HG03095 (cell line): ENCODE results near the gene TBC1D19.
A peak's percentile ranks its signal among the peaks of the same experiment; 100 is the strongest.
"Not testable (repeated sequence)": the region's sequence is repeated elsewhere in the genome, so short reads cannot be mapped to it uniquely, and the experiment has no call there.

ENCODE experiments used
- ATAC-seq: cut with Tn5 transposase; IDR thresholded peaks from one replicate; pipeline ENCODE4 v1.9.1; 2021; ENCODE audit warnings: moderate library complexity; ENCODE audit not compliant: unreplicated experiment

Gene TBC1D19

DNA sequence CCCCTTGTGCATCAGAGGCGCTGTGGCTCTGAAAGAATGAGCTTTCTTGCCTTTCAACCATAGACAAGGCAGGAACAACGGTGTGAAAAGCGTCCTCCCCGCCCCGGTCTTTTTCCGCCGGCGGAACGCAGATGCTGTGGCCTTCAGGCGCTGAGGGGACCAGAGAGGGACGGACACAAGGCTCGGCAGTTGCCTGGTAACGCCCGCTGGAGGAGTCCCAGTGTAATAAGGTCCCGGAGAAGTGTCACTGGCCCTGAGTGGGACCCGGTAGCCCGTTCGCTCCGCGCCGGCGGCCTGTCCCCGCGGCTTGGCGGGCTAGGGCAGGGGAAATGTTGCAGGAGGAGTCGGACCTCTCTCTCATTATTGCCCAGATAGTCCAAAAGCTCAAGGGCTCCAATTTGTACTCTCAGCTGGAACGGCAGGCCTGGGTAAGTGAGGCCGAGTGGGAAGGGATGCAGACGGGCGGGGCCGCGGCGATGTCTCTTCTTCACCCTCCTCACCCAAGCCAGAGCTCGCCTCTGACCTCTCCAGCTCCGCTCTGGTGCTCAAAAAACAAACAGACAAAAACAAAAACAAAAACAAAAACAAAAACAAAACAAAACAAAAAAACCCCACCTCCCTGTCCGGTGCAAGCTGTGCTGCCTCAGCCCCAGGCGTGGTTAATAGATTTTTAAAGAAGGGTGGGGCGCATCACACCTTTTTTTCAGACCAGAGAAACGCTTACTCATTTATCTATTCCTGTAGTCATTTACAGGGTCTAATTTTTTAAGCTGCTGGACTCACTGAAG lies at the start of gene TBC1D19:
Gene TBC1D19 (plus strand): TSS at position 220 of the 788 bp plus-strand sequence. CDS start 110 bp downstream, at position 330.
- peak; percentile 99 for ATAC-seq

- ATAC-seq, result no peak
These were observed 40.9 kb upstream of the TBC1D19 start for GRCh38 chr4:26542991-26543390.

DNA sequence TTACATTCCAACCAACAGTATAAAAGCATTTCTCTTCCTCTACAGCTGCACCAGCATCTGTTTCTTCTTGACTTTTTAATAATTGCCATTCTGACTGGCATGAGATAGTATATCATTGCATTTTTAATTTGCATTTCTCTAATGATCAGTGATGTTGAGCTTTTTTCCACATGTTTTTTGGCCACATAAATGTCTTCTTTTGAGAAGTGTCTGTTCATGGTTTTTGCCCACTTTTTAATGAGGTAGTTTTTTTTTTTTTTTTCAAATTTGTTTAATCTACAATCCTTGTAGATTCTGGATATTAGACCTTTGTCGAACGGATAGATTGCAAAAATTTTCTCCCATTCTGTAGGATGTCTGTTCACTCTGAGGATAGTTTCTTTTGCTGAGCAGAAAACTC lies 39.5 kb upstream of the TBC1D19 start:
- no peak for ATAC-seq

DNA sequence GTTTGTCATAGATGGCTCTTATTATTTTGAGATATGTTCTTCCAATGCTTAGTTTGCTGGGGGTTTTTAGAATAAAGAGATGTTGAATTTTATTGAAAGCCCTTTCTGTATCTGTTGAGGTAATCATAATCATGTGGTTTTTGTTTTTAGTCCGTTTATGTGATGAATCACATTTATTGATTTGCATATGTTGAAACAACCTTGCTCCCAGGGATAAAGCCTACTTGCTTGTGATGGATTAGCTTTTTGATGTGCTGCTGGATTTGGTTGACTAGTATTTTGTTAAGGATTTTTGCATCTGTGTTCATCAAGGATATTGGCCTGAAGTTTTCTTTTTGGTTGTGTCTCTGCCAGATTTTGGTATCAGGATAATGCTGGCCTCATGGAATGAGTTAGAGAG lies 35.5 kb upstream of the TBC1D19 start:
- ATAC-seq, result not testable (repeated sequence)

DNA sequence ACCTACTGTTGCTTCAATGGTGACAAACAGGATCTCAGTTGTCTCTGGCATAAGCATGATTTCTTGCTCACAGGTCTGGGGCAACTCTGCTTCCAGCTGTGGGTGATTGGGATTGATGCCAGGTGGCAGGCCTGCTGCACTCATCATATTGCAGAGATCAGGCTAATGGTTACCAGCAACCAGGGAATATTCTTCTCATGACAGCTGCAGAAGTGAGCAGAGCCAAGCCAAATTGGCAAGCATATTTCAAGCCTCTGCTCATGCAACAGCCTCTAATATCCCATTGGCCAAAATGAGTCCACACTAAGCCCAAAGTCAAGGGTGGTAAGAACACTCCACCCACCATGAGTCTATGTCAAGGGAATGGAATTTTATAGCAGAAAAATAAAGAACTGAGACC lies 26.7 kb upstream of the TBC1D19 start:
- no peak for ATAC-seq

GRCh38 chr4:26558166-26558895 lies 25.6 kb upstream of the TBC1D19 start:
- no peak for ATAC-seq

DNA sequence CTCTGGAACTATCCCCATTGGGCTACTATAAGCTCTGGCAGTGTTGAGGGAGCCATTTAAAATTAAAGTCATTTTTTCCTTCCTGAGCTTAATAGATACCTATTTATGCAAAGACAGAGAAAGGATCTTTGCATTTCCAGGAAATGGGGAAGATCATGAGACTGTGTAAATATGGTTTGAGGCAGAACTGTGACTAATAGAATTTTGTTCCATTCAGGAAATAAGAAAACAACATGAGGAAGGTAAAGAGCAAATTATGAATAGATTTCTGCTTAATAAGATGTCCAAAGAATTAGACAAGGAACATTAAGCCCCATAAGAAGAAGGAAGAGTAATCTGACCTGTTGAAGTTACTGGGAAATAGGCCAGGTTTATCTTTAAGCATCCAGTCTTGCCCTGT lies 17.8 kb upstream of the TBC1D19 start:
- ATAC-seq, result no peak

- no peak for ATAC-seq
These were observed 15.4 kb upstream of the TBC1D19 start for GRCh38 chr4:26568446-26568994.

DNA sequence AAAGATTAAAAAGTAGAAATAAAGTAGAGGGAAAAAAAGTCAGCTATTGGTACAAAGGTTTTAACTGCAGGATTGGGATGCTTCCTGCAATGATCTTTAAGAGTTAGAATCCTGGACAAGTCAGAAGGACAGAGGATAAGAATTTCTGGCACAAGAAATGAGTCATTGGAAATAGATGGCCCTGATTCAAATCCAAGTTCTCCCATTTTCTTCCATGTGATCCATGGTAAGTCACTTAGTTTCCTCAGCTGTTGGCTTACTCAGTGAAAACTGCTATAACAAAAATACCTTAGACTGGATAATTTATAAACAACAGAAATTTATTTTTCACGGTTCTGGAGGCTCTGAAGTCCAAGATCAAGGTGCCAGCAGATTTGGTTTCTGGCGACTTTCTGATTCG lies 13.3 kb upstream of the TBC1D19 start:
- ATAC-seq, result no peak

GRCh38 chr4:26573389-26573794 lies 10.5 kb upstream of the TBC1D19 start:
- no peak for ATAC-seq

DNA sequence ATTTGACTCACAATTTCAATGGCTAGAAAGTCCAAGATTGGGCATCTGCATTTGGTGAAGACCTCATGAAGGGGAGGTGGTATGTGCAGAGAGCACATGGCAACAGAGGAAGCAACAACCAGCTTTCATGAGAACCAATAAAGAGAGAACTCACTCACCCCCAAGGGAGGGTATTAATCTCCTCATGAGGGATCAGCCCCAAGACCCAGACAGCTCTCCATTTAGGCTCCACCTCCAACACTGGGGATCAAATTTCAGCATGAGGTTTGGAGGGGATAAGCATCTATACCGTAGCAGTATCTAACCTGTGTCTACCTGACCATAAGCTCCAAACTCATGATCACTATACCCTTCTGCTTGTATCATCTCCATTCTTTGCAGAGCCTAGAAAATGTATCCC lies 9.3 kb upstream of the TBC1D19 start:
- ATAC-seq, result no peak

GRCh38 chr4:26576231-26576739 lies 7.6 kb upstream of the TBC1D19 start:
- ATAC-seq, result no peak

DNA sequence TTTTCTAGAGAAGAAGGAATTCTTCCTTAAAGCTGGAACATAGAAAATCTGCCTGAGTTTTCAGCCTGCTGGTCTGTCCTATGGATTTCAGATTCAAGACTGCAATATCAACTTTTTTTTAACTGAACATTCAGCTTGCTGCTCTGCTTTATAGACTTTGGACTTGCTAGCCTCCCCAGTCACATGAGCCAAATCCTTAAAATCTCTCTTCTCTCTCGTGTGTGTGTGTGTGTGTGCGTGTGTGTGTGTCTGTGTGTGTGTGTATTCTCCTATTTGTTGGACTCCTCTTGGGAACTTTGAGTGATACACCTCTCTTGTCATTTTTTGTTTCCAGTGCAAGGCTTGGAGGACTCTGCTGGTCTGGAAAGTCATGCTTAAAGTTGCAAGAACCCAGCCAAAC lies 6.8 kb upstream of the TBC1D19 start:
- ATAC-seq, result no peak

GRCh38 chr4:26579169-26579568 lies 4.7 kb upstream of the TBC1D19 start:
- no peak for ATAC-seq

DNA sequence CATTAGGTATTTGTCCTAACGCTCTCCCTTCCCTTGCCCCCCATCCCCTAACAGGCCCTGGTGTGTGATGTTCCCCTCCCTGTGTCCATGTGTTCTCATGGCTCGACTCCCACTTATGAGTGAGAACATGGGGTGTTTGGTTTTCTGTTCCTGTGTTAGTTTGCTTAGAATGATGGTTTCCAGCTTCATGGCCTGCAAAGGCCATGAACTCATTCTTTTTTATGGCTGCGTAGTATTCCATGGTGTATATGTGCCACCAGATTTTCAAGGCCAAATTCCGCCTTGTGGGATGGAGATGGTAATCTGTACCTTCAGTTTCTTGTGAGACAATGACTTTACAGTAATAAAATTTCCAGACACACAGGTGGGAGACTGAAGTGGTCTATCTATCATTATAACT lies 2.5 kb upstream of the TBC1D19 start:
- ATAC-seq, result not testable (repeated sequence)

- peak; percentile 45 for ATAC-seq
These were observed 383 bp upstream of the TBC1D19 start for GRCh38 chr4:26583538-26583864.

- no peak for ATAC-seq
These were observed 841 bp downstream of the TBC1D19 start for GRCh38 chr4:26584725-26585124.

- no peak for ATAC-seq
These were observed 5.8 kb downstream of the TBC1D19 start for GRCh38 chr4:26589705-26590104.

GRCh38 chr4:26590639-26591038 lies 6.8 kb downstream of the TBC1D19 start:
- ATAC-seq, result no peak

DNA sequence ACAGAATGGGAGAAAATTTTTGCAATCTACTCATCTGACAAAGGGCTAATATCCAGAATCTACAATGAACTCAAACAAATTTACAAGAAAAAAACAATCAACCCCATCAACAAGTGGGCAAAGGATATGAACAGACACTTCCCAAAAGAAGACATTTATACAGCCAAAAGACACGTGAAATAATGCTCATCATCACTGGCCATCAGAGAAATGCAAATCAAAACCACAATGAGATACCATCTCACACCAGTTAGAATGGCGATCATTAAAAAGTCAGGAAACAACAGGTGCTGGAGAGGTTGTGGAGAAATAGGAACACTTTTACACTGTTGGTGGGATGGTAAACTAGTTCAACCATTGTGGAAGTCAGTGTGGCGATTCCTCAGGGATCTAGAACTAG lies 9.7 kb downstream of the TBC1D19 start:
- not testable (repeated sequence) for ATAC-seq

DNA sequence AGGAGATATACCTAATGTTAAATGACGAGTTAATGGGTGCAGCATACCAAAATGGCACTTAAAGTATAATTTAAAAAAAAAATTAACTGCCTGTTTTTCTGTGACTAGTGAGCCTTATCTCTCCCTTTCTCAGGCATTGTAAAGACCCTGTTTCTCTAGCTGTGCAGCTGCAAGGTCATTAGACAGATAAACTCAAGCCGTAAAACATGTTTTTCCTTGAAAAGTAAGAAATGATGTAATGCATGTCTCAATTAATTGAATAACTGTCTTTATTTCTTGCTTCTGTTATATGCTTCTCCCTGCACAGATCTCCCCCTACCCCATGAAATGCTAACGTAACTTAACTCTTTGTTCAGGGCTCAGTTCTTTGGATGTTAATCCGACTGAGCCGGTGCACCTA lies 10.5 kb downstream of the TBC1D19 start:
- no peak for ATAC-seq

- no peak for ATAC-seq
These were observed 10.9 kb downstream of the TBC1D19 start for GRCh38 chr4:26594778-26595177.
